Endodermal cell (in vitro differentiated cells): Measurements from ENCODE around the gene PSMD1. TPM values are rescaled to one million over a fixed set of nuclear protein-coding genes. Genes with fewer than 3 reads are reported as not detected.

Experiments used
- DNase-seq: peaks from one replicate; pipeline ENCODE4 v3.0.0-alpha.2; 2017
- H3K27ac ChIP-seq: 2 replicates; pipeline ENCODE4 v1.5.1; 2013; ENCODE audit warnings: mild to moderate bottlenecking, low read depth, low read length, moderate library complexity
- H3K27me3 ChIP-seq: 2 replicates; pipeline ENCODE4 v1.6.1; 2013; ENCODE audit warnings: mild to moderate bottlenecking, low read length, moderate library complexity; ENCODE audit not compliant: insufficient read depth, control insufficient read depth, poor library complexity, severe bottlenecking
- H3K36me3 ChIP-seq: 2 replicates; pipeline ENCODE4 v1.7.0; 2013; ENCODE audit warnings: mild to moderate bottlenecking, low read length, moderate library complexity; ENCODE audit not compliant: control insufficient read depth, insufficient read depth
- H3K4me1 ChIP-seq: one replicate; pipeline ENCODE4 v1.7.0; 2013; ENCODE audit warnings: low read length; ENCODE audit not compliant: control insufficient read depth, insufficient read depth
- H3K4me3 ChIP-seq: 2 replicates; pipeline ENCODE4 v1.5.1; 2013; ENCODE audit warnings: mild to moderate bottlenecking, low read length, moderate library complexity
- H3K9ac ChIP-seq: 2 replicates; pipeline ENCODE4 v1.6.1; 2013; ENCODE audit warnings: mild to moderate bottlenecking, low read length, moderate library complexity; ENCODE audit not compliant: poor library complexity, severe bottlenecking; ENCODE audit errors: extremely low read depth
- H3K9me3 ChIP-seq: 2 replicates; pipeline ENCODE4 v1.6.1; 2013; ENCODE audit warnings: mild to moderate bottlenecking, low read length, moderate library complexity; ENCODE audit not compliant: control insufficient read depth
- H3K27ac Mint-ChIP-seq: 2 replicates; pipeline ENCODE4 v1.8.0; 2020; ENCODE audit warnings: mixed read lengths
- H3K27me3 Mint-ChIP-seq: 2 replicates; pipeline ENCODE4 v1.8.0; 2021; ENCODE audit warnings: mild to moderate bottlenecking, mixed read lengths; ENCODE audit not compliant: insufficient read depth
- H3K36me3 Mint-ChIP-seq: 2 replicates; pipeline ENCODE4 v1.8.0; 2020; ENCODE audit warnings: low read depth, mixed read lengths
- H3K4me1 Mint-ChIP-seq: 2 replicates; pipeline ENCODE4 v1.8.0; 2020; ENCODE audit warnings: mixed read lengths
- H3K4me3 Mint-ChIP-seq: 2 replicates; pipeline ENCODE4 v1.8.0; 2020; ENCODE audit warnings: mild to moderate bottlenecking, moderate library complexity, mixed read lengths
- H3K9me3 Mint-ChIP-seq: 2 replicates; pipeline ENCODE4 v1.8.0; 2020; ENCODE audit warnings: mild to moderate bottlenecking, mixed read lengths
- CTCF ChIP-seq: fragments of 200-600 bp; sonication (generic); conservative IDR thresholded peaks from 2 replicates; pipeline ENCODE4 v1.5.0; 2021; ENCODE audit warnings: antibody characterized with exemption, mild to moderate bottlenecking
- WGBS, 2 experiments: methylation state at CpG; one replicate each; pipeline versions ENCODE4 v1.1.5 to v1.1.7; 2013; ENCODE audit warnings: missing lambda C conversion rate in 2 of 2, mixed read lengths in 1 of 2; ENCODE audit not compliant: insufficient coverage in 1 of 2, insufficient read length in 1 of 2; 5-methylcytosine and 5-hydroxymethylcytosine counted together
- total RNA-seq, 2 donors: library from RNA; stranded (reverse); fragmentation: NEBNext Ultra II Directional in 1 of 2; extraction: Animal tissue kit (Norgen Biotek cat#: 25700) in 1 of 2; gene quantifications; 2 replicates in 1 of 2; 3 replicates in 1 of 2; pipeline ENCODE4 v1.2.1, GENCODE V29; 2021

PSMD1 gene
- total RNA-seq, 2 donors from 2014 or later = 148 to 158 TPM

GRCh38 chr2:231038483-231039293 is 18.0 kb upstream of the PSMD1 start:
- Histone ChIP-seq H3K9me3 (no peaks in the 10 kb centered on the region), H3K27ac (no peak overlapping the region), H3K4me3 (peak overlapping the region; percentile 69), H3K36me3 (no peaks in the 10 kb centered on the region), H3K27me3 (peaks cover 60% of the 10 kb centered on the region), H3K4me1 (no peaks in the 10 kb centered on the region), H3K9ac (no peak overlapping the region)
- peaks cover 10% of the 10 kb centered on the region for H3K4me1 Mint-ChIP-seq
- no peak overlapping the region for H3K27ac Mint-ChIP-seq
- TF ChIP-seq CTCF = no peak
- no peaks in the 10 kb centered on the region for H3K9me3 Mint-ChIP-seq
- peak overlapping the region; percentile 46 for H3K4me3 Mint-ChIP-seq
- no peaks in the 10 kb centered on the region for H3K36me3 Mint-ChIP-seq
- peaks cover 59% of the 10 kb centered on the region for H3K27me3 Mint-ChIP-seq
- peak; percentile 63 for DNase-seq
- WGBS, 2 experiments = 32 to 42% methylated on average over 6 to 20 of the region's 21 CpGs

- H3K4me3 Mint-ChIP-seq = no peak overlapping the region
Observed at GRCh38 chr2:231039294-231039664, 17.4 kb upstream of the PSMD1 start.

GRCh38 chr2:231039821-231040364 is 16.8 kb upstream of the PSMD1 start:
- 89 to 91% methylated on average over 6 to 8 of the region's 8 CpGs for WGBS, 2 experiments
- Histone ChIP-seq H3K27me3 (peaks cover 53% of the 10 kb centered on the region), H3K9me3 (no peaks in the 10 kb centered on the region), H3K9ac (no peak overlapping the region), H3K36me3 (no peaks in the 10 kb centered on the region), H3K27ac (no peak overlapping the region), H3K4me3 (no peak overlapping the region), H3K4me1 (no peaks in the 10 kb centered on the region)
- H3K27ac Mint-ChIP-seq = no peak overlapping the region
- H3K27me3 Mint-ChIP-seq = peaks cover 51% of the 10 kb centered on the region
- no peaks in the 10 kb centered on the region for H3K9me3 Mint-ChIP-seq
- H3K36me3 Mint-ChIP-seq = no peaks in the 10 kb centered on the region
- H3K4me3 Mint-ChIP-seq = no peak overlapping the region
- peaks cover 6% of the 10 kb centered on the region for H3K4me1 Mint-ChIP-seq
- TF ChIP-seq CTCF = no peak
- DNase-seq = no peak

More at GRCh38 chr2:231039294-231039664, 17.4 kb upstream of the PSMD1 start:
- TF ChIP-seq CTCF = no peak
- H3K9ac ChIP-seq = no peak overlapping the region
- DNase-seq = no peak
- H3K4me1 ChIP-seq = no peaks in the 10 kb centered on the region
- Mint-ChIP-seq H3K27ac (no peak overlapping the region), H3K4me1 (peaks cover 9% of the 10 kb centered on the region), H3K9me3 (no peaks in the 10 kb centered on the region), H3K36me3 (no peaks in the 10 kb centered on the region), H3K27me3 (peaks cover 54% of the 10 kb centered on the region)
- H3K4me3 ChIP-seq = no peak overlapping the region
- no peak overlapping the region for H3K27ac ChIP-seq
- peaks cover 59% of the 10 kb centered on the region for H3K27me3 ChIP-seq
- H3K36me3 ChIP-seq = no peaks in the 10 kb centered on the region
- no peaks in the 10 kb centered on the region for H3K9me3 ChIP-seq
- 83% methylated on average over 6 of the region's 6 CpGs; no CpG with 5 or more reads in 1 of the 2 experiments for WGBS, 2 experiments
